HG03469 (cell line): ENCODE data around the gene GPRIN2.
"Not testable (repeated sequence)": the region's sequence is repeated elsewhere in the genome, so short reads cannot be mapped to it uniquely, and the experiment has no call there.

Experiments used
- ATAC-seq: cut with Tn5 transposase; IDR thresholded peaks from one replicate; pipeline ENCODE4 v1.9.1; 2021; ENCODE audit warnings: mild to moderate bottlenecking, moderate library complexity, moderate number of reproducible peaks; ENCODE audit not compliant: unreplicated experiment

The GPRIN2 gene

DNA sequence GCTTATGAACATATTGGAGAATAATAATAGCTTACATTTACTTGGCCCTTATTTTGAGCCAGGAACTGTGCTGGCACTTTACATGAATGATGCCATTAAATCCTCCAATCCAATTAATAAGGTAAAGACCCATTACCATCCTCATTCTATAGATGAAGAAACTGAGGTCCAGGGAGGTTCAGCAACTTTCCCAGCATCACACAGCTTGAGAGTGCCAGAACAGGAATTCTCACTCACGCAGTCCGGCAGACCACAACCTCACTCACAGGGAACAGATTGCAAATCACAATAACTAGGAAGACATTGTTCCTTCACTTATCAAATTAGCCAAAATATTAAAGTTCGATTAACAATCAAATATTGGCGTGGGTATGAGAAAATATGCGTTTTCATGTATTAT lies 18.3 kb downstream of the GPRIN2 start:
- ATAC-seq, result no peak

DNA sequence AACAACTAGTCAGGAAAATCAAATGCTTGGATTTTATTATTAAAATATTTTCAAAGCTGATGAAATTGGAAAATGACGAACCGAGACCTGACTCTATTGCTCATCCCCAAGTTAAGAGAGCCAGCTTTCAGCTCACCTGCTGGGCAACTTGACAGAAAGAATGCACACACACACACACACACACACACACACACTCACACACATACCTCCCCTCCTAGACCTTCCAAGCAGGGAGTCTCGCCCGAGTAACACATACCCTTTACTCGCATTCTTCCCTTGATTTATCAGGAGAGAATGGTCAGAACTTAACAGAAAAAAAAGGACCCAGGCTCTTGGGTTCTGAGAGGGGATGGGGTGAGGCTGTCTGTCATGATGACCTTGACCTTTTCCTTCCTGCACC lies 19.1 kb downstream of the GPRIN2 start:
- ATAC-seq, result no peak

GRCh38 chr10:46536781-46537180 lies 19.7 kb downstream of the GPRIN2 start:
- ATAC-seq, result no peak

DNA sequence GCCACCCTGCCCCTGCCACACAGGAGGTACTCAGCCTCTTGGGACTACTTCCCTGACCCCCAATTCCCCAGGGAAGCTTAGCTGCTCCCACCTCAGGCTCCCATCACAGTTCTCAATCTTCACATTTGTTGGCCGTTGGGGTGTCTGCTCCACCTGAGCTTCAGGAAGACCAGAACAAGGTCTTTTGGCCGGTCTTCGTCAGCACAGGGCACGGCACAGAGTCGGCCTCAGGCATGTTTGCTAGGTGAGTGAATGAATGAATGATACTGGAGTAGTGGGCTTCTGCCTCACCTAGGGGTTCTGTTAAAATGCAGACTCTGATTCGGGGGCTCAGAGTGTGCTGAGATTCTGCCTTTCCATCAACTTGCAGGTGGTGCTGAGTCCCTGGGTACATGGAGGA lies 20.3 kb downstream of the GPRIN2 start:
- no peak for ATAC-seq

- ATAC-seq, result no peak
Observed at GRCh38 chr10:46534828-46535524, 21.5 kb downstream of the GPRIN2 start.

DNA sequence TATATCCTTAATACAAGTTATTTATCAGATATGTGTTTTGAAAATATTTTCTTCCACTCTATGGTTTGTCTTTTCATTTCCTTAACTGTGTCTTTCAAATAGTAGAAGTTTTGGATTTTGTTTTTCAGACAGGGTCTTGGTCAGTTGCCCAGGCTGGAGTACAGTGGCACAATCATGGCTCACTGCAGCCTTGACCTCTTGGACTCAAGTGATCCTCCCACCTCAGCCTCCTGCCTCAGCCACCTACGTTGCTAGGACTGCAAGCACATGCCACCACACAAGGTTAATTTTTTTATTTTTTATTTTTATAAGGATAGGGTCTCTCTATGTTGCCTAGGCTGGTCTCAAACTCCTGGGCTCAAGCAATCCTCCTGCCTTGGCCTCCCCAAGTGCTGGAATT lies 24.2 kb downstream of the GPRIN2 start:
- not testable (repeated sequence) for ATAC-seq

DNA sequence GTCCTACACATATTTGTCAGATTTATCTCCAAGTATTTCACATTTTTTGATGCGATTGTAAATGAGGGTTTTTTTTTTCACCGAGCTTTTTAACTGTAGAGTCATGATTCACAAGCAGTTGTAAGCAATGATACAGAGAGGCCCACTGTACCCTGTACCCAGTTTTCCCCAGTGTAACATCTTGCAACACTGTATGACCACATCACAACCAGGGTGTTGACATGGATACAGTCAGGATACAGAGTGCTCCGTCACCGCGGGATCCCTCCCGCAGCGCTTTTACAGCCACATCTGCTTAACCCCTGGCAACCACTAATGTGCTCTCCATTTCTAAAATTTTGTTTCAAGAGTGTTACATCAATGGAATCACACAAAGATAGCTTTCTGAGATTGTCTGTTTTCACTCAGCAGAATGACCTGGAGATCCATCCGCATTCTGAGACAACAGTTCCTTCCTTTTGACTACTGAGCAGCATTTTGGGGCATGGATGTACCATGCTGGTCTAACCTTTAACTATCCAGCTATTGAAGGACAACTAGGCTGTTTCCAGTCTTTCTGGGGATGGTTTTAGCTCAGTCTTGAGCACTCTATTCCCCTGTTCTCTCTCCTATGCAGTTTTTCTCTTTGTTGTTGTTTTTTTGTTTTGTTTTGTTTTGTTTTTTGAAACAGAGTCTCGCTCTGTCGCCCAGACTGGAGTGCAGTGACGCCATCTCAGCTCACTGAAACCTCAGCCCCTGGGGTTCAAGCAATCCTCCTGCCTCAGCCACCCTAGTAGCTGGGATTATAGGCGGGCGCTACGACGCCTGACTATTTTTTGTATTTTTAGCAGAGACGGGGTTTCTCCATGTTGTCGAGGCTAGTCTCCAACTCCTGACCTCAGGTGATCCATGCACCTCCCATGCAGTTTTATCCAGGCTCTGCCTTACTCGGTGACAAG lies 25.9 kb downstream of the GPRIN2 start:
- ATAC-seq, result no peak

DNA sequence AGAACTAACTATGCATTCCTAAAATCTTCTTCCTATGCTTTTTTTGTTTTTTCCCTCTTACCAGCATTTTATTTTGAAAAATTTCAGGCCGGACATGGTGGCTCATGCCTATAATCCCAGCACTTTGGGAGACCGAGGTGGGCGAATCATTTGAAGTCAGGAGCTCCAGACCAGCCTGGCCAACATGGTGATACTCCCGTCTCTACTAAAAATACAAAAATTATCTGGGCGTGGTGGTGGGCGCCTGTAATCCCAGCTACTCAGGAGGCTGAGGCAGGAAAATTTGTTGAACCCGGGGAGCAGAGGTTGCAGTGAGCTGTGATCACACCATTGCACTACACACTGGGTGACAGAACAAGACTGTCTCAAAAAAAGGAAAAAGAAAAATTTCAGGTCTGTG lies 26.7 kb downstream of the GPRIN2 start:
- ATAC-seq, result not testable (repeated sequence)

DNA sequence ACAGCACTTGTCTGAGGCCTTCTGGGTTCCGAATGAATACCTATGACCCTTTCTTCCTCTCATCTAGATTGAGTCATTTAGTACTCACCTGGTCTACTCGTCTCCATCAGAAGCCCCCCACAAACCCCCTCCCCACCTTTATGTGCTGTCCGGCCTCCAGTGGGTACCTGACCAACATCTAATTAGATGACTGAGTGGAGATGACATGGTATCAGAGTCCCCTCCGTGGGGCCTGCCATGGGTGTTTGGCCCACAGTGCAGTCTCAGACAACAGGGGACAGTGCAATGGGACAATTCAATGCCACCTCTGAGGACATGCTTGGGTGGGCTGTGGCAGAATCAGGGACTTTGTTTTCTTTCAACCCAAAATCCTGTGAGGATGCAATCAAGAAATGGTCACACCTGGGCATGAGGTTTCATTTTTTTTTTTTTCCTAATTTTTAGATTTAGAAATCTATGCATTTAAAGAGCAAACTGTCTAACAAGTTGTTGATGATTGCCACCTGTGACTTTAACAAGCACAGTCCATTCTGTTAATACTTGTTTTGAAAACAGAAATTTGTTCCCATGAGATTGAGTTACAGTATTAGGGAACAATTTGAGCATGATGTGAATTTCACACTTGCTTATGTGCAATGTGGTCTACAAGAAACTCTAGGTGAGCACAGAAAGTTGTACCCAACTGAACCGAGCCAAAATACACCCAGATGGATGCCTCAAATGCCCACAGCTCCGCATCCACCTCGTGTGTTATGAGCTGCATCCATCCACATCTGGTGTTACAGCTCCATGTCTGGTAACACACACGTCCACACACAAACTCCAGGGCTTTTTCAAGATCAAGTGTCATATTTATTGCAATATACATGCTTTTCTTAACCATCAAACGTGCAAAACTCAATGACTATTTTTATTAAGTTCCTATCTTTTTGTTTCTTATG lies 27.5 kb downstream of the GPRIN2 start:
- ATAC-seq, result no peak

DNA sequence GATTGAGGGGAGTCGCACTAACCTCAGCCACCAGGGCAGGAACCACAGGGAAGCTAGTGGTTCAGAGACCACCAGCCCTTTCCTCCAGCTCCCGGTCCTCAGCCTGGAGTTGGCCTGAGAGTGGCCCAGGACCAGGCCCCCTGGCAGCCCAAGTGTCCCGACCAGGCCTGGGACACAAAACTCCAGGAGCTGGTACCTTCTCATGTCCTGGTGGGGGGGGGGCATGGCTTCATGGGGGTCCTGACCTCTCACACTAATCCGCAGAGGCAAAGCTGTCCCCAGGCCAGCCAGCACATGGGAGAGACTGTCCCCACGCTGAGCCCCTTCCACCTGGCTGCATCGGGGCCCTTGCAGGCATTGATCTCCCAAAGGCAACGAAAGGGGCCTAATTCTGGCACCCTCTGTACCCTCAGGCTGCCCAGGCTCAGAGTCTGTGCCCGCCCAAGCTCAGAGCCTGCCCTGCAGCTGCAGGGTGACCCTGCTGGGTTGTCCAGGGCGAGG lies 28.2 kb downstream of the GPRIN2 start:
- ATAC-seq, result no peak

DNA sequence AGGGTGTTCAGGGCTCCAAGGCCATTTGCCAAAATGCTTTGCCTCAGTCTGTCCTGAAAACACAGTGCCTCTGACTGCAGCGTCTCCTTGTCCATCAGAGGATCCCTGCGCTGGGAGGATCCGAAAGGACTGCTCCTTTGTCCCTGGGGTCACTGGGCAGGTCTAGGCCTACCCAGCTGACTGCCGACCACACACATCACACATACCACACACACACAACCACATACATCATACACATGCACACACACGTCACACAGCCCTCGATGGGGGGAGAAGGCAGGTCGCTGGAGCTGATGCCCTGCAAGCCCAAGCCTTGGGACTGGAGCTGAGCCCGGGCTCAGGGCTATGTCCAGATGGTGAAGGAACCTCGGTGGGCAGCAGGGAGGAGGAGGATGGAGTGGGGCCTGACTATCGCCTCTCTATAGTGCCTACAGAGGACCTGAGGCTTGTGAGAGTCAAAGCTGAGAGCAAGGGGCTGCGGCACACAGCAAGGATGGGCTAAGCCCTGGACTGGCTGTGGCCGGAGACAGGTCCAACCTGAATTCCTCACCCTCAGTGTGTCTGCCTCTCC lies 29.1 kb downstream of the GPRIN2 start:
- no peak for ATAC-seq

DNA sequence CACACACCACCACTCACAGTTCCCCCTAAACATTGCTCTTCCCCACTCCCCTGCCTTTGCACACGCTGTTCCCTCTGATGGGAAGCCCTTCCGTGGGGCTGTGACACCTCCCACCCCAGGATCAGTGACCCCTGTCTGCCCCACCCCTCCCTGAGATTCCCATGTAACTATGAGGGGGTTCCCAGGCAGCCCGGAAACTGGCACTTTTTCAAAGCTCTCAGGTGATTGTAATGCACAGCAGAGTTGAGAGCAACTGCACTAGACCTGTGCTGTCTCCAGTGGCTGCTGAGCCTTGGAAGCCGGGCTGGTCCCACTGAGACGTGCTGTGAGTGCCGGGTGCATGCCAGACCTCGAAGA lies 29.8 kb downstream of the GPRIN2 start:
- ATAC-seq, result no peak

GRCh38 chr10:46525824-46526681 lies 30.4 kb downstream of the GPRIN2 start:
- no peak for ATAC-seq

DNA sequence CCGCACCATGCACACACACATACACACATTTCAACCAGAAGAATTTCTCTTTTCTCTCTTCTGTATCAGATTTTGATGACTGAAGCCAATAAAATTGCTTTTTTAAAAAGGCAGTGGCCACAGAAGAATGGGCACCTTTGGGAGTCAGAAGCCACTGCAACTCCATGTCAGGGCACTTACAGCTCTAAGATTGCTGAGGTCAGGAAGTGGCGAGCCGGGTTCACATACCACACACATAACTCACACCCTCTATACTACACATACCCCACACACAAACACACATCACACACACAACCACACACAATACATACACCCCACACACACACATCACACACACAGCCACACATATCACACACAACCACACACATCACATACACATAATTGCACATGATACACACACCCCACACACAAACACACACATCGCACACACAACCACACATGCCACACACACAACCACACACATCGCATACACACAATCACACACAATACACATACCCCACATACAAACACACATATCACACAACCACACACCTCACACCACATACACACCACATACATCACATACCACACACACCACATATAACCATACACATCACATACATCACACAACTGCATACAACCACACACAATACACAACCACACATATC lies 31.2 kb downstream of the GPRIN2 start:
- no peak for ATAC-seq

DNA sequence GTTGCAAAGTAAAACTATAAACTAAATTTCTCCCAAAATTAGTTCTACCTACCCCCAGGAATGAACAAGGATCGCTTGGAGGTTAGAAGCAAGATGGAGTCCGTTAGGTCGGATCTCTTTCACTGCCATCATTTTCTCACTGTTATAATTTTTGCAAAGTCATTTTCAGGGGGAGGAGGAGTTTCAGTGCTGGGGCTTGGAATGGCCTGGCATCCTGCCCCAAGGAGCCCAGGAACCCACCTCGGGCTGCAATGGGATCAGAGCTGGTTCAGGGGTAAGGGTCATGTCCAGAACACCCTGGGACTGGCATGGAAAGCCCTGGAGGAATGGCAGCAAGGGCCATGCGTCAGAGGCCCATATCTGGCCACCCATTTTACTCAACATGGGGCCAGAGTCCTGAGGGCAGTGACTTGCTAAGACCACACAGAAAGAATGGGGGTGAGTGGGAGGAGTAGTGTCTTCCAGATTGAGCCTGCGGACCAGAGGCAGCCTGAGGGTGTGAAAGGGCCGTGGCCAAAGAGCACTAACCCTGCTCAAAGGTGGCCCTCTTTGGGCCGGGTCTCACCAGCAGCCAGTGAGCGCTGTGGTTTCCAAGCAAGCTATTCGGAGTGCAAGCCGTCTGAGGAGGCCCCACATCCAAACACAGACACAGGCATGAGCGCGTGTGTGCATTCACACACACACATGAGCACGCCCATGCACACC lies 31.8 kb downstream of the GPRIN2 start:
- no peak for ATAC-seq

DNA sequence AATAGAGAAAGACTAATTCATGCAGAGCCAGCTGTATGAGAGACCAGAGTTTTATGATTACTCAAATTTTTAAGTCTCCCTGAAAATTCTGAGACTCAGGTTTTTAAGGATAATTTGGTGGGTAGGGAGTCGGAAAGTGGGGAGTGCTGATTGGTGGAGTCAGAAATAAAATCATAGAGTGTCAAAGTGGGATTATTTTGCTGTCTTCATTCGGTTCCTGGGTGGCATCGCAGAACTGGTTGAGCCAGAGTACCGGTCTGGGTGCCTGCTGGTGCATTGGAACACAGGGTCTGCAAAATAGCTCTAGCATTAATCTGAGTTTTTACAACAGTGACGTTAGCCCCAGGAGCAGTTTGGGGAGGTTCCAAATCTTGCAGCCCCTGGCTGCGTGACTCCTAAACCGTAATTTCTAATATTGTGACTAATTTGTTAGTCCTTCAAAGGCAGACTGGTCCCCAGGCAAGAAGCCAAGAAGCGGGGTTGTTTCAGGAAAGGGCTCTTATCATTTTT lies 32.4 kb downstream of the GPRIN2 start:
- no peak for ATAC-seq

- no peak for ATAC-seq
Observed at GRCh38 chr10:46523119-46523961, 33.1 kb downstream of the GPRIN2 start.
